GM18499 (cell line): Measurements from ENCODE around the gene PLXNA1.

ENCODE experiments used
- ATAC-seq: cut with Tn5 transposase; IDR thresholded peaks from one replicate; pipeline ENCODE4 v1.9.1; 2021; ENCODE audit warnings: moderate number of reproducible peaks; ENCODE audit not compliant: insufficient read depth, unreplicated experiment

The PLXNA1 gene

GRCh38 chr3:126964950-126965349 lies 18.0 kb upstream of the PLXNA1 start:
- no peak for ATAC-seq

- ATAC-seq: no peak
These were observed 17.3 kb upstream of the PLXNA1 start for GRCh38 chr3:126965526-126966080.

- no peak for ATAC-seq
These were observed 15.5 kb upstream of the PLXNA1 start for GRCh38 chr3:126967386-126967785.

- ATAC-seq: no peak
These were observed 14.2 kb upstream of the PLXNA1 start for GRCh38 chr3:126968391-126969390.

GRCh38 chr3:126969586-126969985 lies 13.3 kb upstream of the PLXNA1 start:
- ATAC-seq: no peak

- no peak for ATAC-seq
These were observed 12.8 kb upstream of the PLXNA1 start for GRCh38 chr3:126970101-126970500.

GRCh38 chr3:126970921-126971320 lies 12.0 kb upstream of the PLXNA1 start:
- ATAC-seq: no peak

GRCh38 chr3:126971891-126972351 lies 11.0 kb upstream of the PLXNA1 start:
- ATAC-seq: no peak

GRCh38 chr3:126972866-126973265 lies 10.0 kb upstream of the PLXNA1 start:
- ATAC-seq: no peak

GRCh38 chr3:126973814-126974213 lies 9.1 kb upstream of the PLXNA1 start:
- ATAC-seq: no peak

GRCh38 chr3:126974756-126975155 lies 8.2 kb upstream of the PLXNA1 start:
- ATAC-seq: no peak

- no peak for ATAC-seq
These were observed 6.0 kb upstream of the PLXNA1 start for GRCh38 chr3:126976906-126977305.

- ATAC-seq: no peak
These were observed 5.1 kb upstream of the PLXNA1 start for GRCh38 chr3:126977821-126978220.

- ATAC-seq: no peak
These were observed 4.6 kb upstream of the PLXNA1 start for GRCh38 chr3:126978291-126978690.

GRCh38 chr3:126979046-126979628 lies 3.8 kb upstream of the PLXNA1 start:
- no peak for ATAC-seq

GRCh38 chr3:126980266-126980811 lies 2.6 kb upstream of the PLXNA1 start:
- ATAC-seq: no peak

- peak; percentile 45 for ATAC-seq
These were observed 817 bp upstream of the PLXNA1 start for GRCh38 chr3:126982126-126982470.

- peak; percentile 5 for ATAC-seq
These were observed 349 bp downstream of the PLXNA1 start for GRCh38 chr3:126983276-126983652.

GRCh38 chr3:126983653-126984390 lies 907 bp downstream of the PLXNA1 start:
- no peak for ATAC-seq

GRCh38 chr3:126984391-126985131 lies 1.6 kb downstream of the PLXNA1 start:
- no peak for ATAC-seq
